Fibroblast of lung (primary cell): ENCODE data around the gene CNTROB. TPM values are rescaled to one million over a fixed set of nuclear protein-coding genes. Genes with fewer than 3 reads are reported as not detected.
A peak's percentile ranks its signal among the peaks of the same experiment; 100 is the strongest.

Experiments used
- DNase-seq, 2 donors: peaks; one replicate each; pipeline versions ENCODE4 v3.0.0 to v3.0.0-alpha.2; 2010; ENCODE audit warnings: low read depth in 2 of 2
- H2AFZ ChIP-seq: 2 replicates; pipeline ENCODE4 v1.5.1; 2012; ENCODE audit warnings: low read length, control low read depth, inconsistent platforms
- H3K27ac ChIP-seq: 2 replicates; pipeline ENCODE4 v1.5.1; 2011; ENCODE audit warnings: low read length, control low read depth; ENCODE audit not compliant: insufficient read depth
- H3K27me3 ChIP-seq: 2 replicates; pipeline ENCODE4 v1.5.1; 2011; ENCODE audit warnings: mild to moderate bottlenecking, low read length; ENCODE audit not compliant: control insufficient read depth, insufficient read depth
- H3K36me3 ChIP-seq: 2 replicates; pipeline ENCODE4 v1.5.1; 2011; ENCODE audit warnings: low read length; ENCODE audit not compliant: control insufficient read depth, insufficient read depth
- H3K4me1 ChIP-seq: 2 replicates; pipeline ENCODE4 v1.5.1; 2011; ENCODE audit warnings: low read length; ENCODE audit not compliant: control insufficient read depth, insufficient read depth; ENCODE audit errors: extremely low read depth
- H3K4me2 ChIP-seq: 2 replicates; pipeline ENCODE4 v1.5.1; 2011; ENCODE audit warnings: low read length, control low read depth; ENCODE audit not compliant: insufficient read depth; ENCODE audit errors: extremely low read depth
- H3K4me3 ChIP-seq, 4 experiments: fragments of 200-600 bp in 1 of 4; sonication (generic) in 1 of 4; replicated peaks in 1 of 4; 2 replicates each; pipeline ENCODE4 v1.5.1; 2011 to 2016; ENCODE audit warnings: low read length in 4 of 4, low read depth in 3 of 4, mild to moderate bottlenecking in 3 of 4, control low read depth in 2 of 4, inconsistent platforms in 1 of 4, mixed read lengths in 1 of 4; ENCODE audit not compliant: insufficient read depth in 1 of 4; ENCODE audit errors: control extremely low read depth in 1 of 4
- H3K79me2 ChIP-seq: 2 replicates; pipeline ENCODE4 v1.5.1; 2012; ENCODE audit warnings: mild to moderate bottlenecking, low read length, inconsistent platforms; ENCODE audit not compliant: control insufficient read depth, insufficient read depth
- H3K9ac ChIP-seq: 2 replicates; pipeline ENCODE4 v1.5.1; 2011; ENCODE audit warnings: mild to moderate bottlenecking, low read length, control low read depth; ENCODE audit not compliant: insufficient read depth
- H3K9me3 ChIP-seq: 2 replicates; pipeline ENCODE4 v1.5.1; 2012; ENCODE audit warnings: low read depth, low read length; ENCODE audit not compliant: control insufficient read depth, insufficient read depth
- H4K20me1 ChIP-seq: 2 replicates; pipeline ENCODE4 v1.5.1; 2011; ENCODE audit warnings: low read length; ENCODE audit not compliant: control insufficient read depth, insufficient read depth; ENCODE audit errors: extremely low read depth
- EZH2 ChIP-seq: IDR thresholded peaks from 2 replicates; pipeline ENCODE4 v1.5.1; 2012; ENCODE audit warnings: low read length, control low read depth, mild to moderate bottlenecking; ENCODE audit errors: missing control alignments
- polyA plus RNA-seq, 2 donors: library from polyadenylated mRNA; depleted of rRNA in 1 of 2; stranded (reverse) in 1 of 2; unstranded in 1 of 2; fragments of >200 nt; gene quantifications; 2 replicates each; pipeline ENCODE4 v1.2.1, GENCODE V29; 2011 to 2012; ENCODE audit warnings: missing spikeins in 1 of 2
- total RNA-seq: library from RNA; depleted of rRNA; stranded (reverse); fragments of >200 nt; gene quantifications from 2 replicates; pipeline ENCODE4 v1.2.1, GENCODE V29; 2014
- TF ChIP-seq, protein P1 (sequence below), 2 donors: IDR thresholded peaks in 1 of 2; conservative IDR thresholded peaks in 1 of 2; 1 replicate in 1 of 2; 2 replicates in 1 of 2; pipeline ENCODE4 v1.5.1; 2011 to 2012; ENCODE audit warnings: low read length in 2 of 2, control low read depth in 1 of 2, inconsistent platforms in 1 of 2, low read depth in 1 of 2, mild to moderate bottlenecking in 1 of 2

CNTROB gene
- total and polyA plus RNA-seq, 2 donors (not counting 1 experiment from before 2014, with no cell fraction given) = 12.6 to 17.2 TPM

DNA sequence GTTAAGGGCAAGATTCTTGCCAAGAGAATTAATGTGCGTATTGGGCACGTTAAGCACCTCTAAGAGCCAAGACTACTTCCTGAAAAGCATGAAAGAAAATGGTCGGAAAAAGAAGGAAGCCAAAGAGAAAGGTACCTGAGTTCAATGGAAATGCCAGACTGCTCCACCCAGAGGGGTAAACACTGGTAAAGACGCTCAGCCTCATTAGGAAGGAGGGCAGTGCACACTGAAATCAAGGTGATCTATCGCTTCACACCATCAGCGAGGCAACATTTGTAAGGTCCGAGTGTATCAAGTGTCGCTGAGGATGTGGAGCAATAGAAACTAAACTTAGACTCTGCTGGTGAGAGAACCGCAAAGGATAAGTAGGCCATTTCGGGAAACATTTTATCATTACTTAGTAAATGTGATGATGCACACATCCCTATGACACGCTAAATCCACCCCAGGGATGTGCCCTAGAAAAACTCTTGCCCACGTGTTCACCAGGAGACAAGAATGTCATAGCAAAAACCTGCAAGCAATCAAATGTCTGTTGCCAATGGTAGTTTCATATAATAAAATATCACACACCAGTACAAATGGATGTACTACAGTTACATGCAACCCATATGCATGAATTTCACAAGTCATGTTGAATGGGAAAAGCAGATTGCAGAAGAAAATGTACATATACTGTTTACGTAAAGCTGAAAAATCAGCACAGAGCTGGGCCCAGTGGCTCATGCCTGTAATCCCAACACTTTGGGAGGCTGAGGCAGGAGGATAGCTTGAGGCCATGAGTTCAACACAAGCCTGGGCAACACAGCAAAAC is 23.6 kb downstream of the CNTROB start:
- no peak overlapping the region for H3K4me3 ChIP-seq
- no peaks in the 10 kb centered on the region for H3K9me3 ChIP-seq
- no peaks in the 10 kb centered on the region for H3K36me3 ChIP-seq
- H3K4me1 ChIP-seq = no peaks in the 10 kb centered on the region
- H4K20me1 ChIP-seq = no peaks in the 10 kb centered on the region
- no peak overlapping the region for H3K4me2 ChIP-seq
- no peak for TF ChIP-seq EZH2
- TF ChIP-seq, protein P1, sequence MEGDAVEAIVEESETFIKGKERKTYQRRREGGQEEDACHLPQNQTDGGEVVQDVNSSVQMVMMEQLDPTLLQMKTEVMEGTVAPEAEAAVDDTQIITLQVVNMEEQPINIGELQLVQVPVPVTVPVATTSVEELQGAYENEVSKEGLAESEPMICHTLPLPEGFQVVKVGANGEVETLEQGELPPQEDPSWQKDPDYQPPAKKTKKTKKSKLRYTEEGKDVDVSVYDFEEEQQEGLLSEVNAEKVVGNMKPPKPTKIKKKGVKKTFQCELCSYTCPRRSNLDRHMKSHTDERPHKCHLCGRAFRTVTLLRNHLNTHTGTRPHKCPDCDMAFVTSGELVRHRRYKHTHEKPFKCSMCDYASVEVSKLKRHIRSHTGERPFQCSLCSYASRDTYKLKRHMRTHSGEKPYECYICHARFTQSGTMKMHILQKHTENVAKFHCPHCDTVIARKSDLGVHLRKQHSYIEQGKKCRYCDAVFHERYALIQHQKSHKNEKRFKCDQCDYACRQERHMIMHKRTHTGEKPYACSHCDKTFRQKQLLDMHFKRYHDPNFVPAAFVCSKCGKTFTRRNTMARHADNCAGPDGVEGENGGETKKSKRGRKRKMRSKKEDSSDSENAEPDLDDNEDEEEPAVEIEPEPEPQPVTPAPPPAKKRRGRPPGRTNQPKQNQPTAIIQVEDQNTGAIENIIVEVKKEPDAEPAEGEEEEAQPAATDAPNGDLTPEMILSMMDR (conservative IDR thresholded peaks at IDR 0.05 in 1 of 2, IDR thresholded peaks at IDR 0.05 in 1 of 2; ENCODE audit: low read depth in 1 of 2, low read length in 2 of 2) = no peak
- H3K9ac ChIP-seq = no peak overlapping the region
- DNase-seq = no peak
- no peak overlapping the region for H3K27ac ChIP-seq
- no peaks in the 10 kb centered on the region for H3K79me2 ChIP-seq
- no peak overlapping the region for H2AFZ ChIP-seq
- no peaks in the 10 kb centered on the region for H3K27me3 ChIP-seq

DNA sequence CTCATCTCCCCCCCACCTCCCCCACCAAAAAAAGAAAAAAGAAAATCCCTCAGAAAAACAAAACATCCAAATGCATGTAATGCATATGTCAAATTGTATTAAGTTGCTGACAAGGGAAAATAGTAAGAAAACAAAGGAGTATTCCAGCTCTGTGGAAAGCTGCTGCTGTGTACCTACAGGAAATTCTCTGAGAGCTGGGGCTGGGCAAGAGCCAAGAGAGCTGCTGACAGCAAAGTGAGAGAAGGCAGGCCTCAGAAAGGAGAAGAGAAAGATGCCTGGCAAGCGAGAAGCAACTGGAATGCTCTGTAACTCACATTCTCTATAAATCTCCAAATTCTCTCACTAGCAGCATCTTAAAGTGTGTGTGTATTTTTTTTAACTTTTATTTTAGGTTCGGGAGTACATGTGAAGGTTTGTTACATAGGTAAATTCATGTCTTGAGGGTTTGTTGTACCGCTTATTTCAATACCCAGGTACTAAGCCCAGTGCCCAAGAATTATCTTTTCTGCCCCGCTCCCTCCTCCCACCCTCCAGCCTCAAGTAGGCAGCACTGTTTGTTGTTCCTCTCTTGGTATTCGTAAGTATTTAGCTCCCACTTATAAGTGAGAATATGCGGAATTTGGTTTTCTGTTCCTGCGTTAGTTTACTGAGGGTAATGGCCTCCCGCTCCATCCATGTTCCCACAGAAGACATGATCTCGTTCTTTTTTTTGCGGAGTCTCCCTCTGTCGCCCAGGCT is 24.4 kb downstream of the CNTROB start:
- H3K27me3 ChIP-seq = no peaks in the 10 kb centered on the region
- H3K4me2 ChIP-seq = no peak overlapping the region
- H3K4me1 ChIP-seq = no peaks in the 10 kb centered on the region
- no peak overlapping the region for H3K9ac ChIP-seq
- no peak for TF ChIP-seq EZH2
- TF ChIP-seq, protein P1 (conservative IDR thresholded peaks at IDR 0.05 in 1 of 2, IDR thresholded peaks at IDR 0.05 in 1 of 2; ENCODE audit: low read depth in 1 of 2, low read length in 2 of 2) = no peak
- DNase-seq = peak in 1 of 2 donors; percentile 8
- no peak overlapping the region for H3K27ac ChIP-seq
- no peaks in the 10 kb centered on the region for H3K79me2 ChIP-seq
- no peaks in the 10 kb centered on the region for H3K36me3 ChIP-seq
- no peak overlapping the region for H2AFZ ChIP-seq
- H3K4me3 ChIP-seq = no peak overlapping the region
- no peaks in the 10 kb centered on the region for H4K20me1 ChIP-seq
- no peaks in the 10 kb centered on the region for H3K9me3 ChIP-seq

DNA sequence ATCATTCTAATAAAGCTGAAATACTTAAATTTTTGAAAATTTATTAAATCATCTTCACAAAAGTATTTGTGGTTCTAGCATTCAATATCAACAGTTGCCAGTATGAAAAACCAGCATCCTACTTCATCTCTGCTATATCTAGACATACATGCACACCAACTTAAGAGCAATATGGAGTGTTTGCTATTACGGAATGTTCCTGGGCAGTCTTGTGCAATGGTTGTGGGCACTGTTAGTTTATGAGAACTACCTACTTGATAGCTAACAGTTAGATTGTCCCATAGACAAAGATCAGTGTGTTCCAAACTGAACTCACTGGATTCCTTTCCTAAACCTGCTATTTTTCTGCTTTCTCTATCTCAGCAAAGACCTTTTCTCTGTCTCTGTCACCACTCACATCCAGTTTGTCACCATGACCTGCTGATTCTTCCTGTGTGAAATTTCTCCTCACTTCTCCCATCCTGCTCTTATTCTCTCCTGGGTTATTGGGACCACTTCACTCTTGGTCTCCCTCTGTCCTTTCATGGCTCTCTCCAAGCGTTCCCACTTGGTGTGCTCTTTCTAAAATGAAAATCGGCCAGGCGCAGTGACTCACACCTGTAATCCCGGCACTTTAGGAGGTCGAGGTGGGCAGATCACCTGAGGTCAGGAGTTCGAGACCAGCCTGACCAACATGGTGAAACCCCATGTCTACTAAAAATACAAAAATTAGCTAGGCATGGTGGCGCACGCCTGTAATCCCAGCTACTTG is 27.7 kb downstream of the CNTROB start:
- H3K36me3 ChIP-seq = no peaks in the 10 kb centered on the region
- no peaks in the 10 kb centered on the region for H4K20me1 ChIP-seq
- H3K9ac ChIP-seq = no peak overlapping the region
- no peaks in the 10 kb centered on the region for H3K27me3 ChIP-seq
- no peak overlapping the region for H3K4me2 ChIP-seq
- no peaks in the 10 kb centered on the region for H3K9me3 ChIP-seq
- DNase-seq = peak in 1 of 2 donors; percentile 41
- H3K27ac ChIP-seq = no peak overlapping the region
- no peak overlapping the region for H2AFZ ChIP-seq
- no peaks in the 10 kb centered on the region for H3K79me2 ChIP-seq
- no peak for TF ChIP-seq EZH2
- TF ChIP-seq, protein P1 (conservative IDR thresholded peaks at IDR 0.05 in 1 of 2, IDR thresholded peaks at IDR 0.05 in 1 of 2; ENCODE audit: low read depth in 1 of 2, low read length in 2 of 2) = no peak
- no peaks in the 10 kb centered on the region for H3K4me1 ChIP-seq
- no peak overlapping the region for H3K4me3 ChIP-seq
